Activated B cell treated with CpG ODN at 0.5 μM for 24 hours (primary cell): ENCODE measurements around the gene ANKRD63. TPM values are rescaled to one million over a fixed set of nuclear protein-coding genes. Genes with fewer than 3 reads are reported as not detected.

Experiments used
- ATAC-seq: fragments of 200-7000 bp; cut with Tn5 transposase; one replicate; pipeline ENCODE4 v1.10.0; 2021; ENCODE audit warnings: low read depth, mild to moderate bottlenecking, moderate library complexity
- CTCF ChIA-PET: fragments of 350-600 bp; sonication (Branson Sonifier 250); formaldehyde crosslinking; loops from one replicate; lab custom pipeline; 2021; ENCODE audit warnings: antibody characterized with exemption; lab: Charles Lee
- POLR2A ChIA-PET: fragments of 350-600 bp; sonication (Branson Sonifier 250); formaldehyde crosslinking; loops from one replicate; lab custom pipeline; 2021; ENCODE audit warnings: antibody characterized with exemption; lab: Charles Lee
- DNase-seq: peaks from one replicate; pipeline ENCODE4 v3.0.0; 2022
- H3K27ac Mint-ChIP-seq: one replicate; pipeline ENCODE4 v1.8.0; 2020; ENCODE audit warnings: mixed read lengths
- H3K27me3 Mint-ChIP-seq: one replicate; pipeline ENCODE4 v1.8.0; 2021; ENCODE audit warnings: mixed read lengths
- H3K36me3 Mint-ChIP-seq: one replicate; pipeline ENCODE4 v1.8.0; 2021; ENCODE audit warnings: low read depth, mixed read lengths
- H3K4me1 Mint-ChIP-seq: one replicate; pipeline ENCODE4 v1.8.0; 2021; ENCODE audit warnings: mixed read lengths
- H3K4me3 Mint-ChIP-seq: one replicate; pipeline ENCODE4 v1.8.0; 2020; ENCODE audit warnings: mild to moderate bottlenecking, mixed read lengths
- H3K9me3 Mint-ChIP-seq: one replicate; pipeline ENCODE4 v1.8.0; 2020; ENCODE audit warnings: mixed read lengths
- CTCF ChIP-seq: fragments of 200-600 bp; IDR thresholded peaks from one replicate; pipeline ENCODE4 v1.8.0; 2022; ENCODE audit warnings: antibody characterized with exemption, mild to moderate bottlenecking
- intact Hi-C: fragments of 100-400 bp; cut with micrococcal nuclease; formaldehyde crosslinking; loops from one replicate; pipeline ENCODE4 v1.15.1; 2024
- total RNA-seq: library from RNA; stranded (reverse); gene quantifications from 2 replicates; pipeline ENCODE4 v1.2.3, GENCODE V29; 2022

Gene ANKRD63
- total RNA-seq, 1 donor from 2014 or later, result not detected

DNA sequence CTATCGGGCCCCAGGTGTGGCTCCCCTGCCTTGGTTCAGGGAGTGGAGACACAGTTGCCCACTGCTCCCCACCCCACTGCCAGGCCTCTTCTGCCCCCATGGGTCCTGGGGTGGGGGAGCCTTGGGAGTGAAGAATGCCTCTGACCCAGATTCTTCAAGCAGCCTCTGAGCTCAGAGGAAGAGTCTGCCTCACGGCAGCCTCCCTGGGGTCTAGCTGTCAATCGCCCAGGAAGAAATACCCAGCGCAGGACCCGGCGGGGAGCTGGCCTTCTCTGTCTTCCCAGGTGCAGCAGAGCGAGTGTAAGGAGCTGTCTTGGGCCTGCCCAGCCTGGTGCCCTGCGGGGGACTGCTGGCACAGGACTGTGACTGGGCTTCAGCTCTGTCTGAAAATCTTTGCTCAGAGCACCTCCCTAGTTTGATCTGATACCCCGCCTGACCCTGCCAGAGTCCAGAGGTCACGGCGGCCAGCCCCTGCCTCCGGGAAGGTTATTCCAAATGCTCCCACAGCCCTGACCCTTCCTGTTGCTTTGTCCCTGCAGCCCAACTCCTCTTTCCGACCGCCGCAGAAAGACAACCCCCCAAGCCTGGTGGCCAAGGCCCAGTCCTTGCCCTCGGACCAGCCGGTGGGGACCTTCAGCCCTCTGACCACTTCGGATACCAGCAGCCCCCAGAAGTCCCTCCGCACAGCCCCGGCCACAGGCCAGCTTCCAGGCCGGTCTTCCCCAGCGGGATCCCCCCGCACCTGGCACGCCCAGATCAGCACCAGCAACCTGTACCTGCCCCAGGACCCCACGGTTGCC is 11.0 kb downstream of the ANKRD63 start:
- ATAC-seq, result no peak
- ChIA-PET CTCF (interaction anchor here (1.0 to 11.8 kb wide), 4 partner anchors 54 to 240 kb away, joined by 3 to 228 read pairs (median 58); no protein-coding TSS in a partner anchor), POLR2A (interaction anchor here (3.1 kb wide), 1 partner anchor 54 kb away, joined by 16 read pairs; no protein-coding TSS in a partner anchor)
- Mint-ChIP-seq H3K36me3 (no peaks in the 10 kb centered on the region), H3K27ac (no peak overlapping the region), H3K4me1 (peaks cover 8% of the 10 kb centered on the region), H3K9me3 (no peaks in the 10 kb centered on the region), H3K4me3 (no peak overlapping the region), H3K27me3 (no peaks in the 10 kb centered on the region)
- intact Hi-C loops, result loop anchor here (5.0 kb wide), 1 partner anchor 35 kb away; the partner anchor contains the start of gene PAK6
- no peak for DNase-seq
- TF ChIP-seq CTCF, result no peak

DNA sequence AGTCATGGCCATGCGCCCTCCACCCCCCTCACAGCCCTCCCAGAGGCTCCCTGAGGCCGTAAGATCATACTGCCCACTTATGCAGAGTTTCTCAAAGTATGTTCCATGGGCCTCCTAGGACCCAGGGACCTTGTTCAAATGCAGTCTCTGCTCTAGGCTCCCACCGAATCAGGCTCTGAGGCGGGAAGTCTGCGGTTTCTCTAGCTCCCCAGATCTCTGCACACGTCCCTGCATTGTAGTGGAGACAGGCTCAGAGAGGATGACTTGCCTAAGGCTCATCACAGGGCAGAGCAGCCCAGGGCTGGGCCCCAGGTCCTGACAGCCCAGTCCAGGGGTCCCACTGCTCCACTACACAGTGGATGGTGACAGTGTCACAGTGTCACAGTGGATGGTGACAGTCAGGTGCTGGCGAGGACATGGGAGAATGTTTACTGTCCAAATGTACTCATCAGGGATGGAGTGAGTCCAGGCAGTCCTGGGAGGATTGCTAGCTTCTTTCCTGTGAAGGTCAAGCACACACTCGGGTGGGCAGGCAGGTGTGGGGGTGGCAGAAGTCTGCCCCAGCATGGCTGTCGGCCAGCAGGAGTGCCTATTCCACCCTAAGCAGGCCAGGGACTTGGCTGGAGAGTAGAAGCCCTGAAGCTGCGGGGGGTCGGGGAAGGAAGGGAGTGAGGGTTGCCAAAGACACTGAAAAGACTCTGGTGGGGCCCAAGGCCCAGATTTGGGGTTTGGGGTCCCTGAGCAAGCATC is 12.4 kb downstream of the ANKRD63 start:
- no peak for ATAC-seq
- POLR2A ChIA-PET, result no interaction called here

DNA sequence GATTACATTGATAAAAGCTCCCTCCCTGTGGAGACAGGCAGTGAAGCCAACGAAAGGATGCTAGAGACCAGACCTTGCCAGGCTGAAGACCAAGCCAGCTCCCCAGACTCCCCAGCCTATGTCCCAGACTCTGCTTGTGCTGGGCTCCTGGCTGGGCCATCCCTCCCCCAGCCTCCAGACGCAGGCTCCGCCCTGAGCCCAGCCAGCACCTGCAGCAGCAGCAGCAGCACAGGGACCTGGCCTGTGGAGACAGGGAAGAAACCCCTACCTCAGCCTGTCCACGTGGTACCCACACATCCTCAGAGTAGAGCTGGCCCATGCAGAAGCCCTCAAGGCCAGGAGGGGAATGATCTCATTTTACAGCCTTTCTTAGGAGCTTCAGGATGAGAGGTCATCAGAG is 13.3 kb downstream of the ANKRD63 start:
- H3K36me3 Mint-ChIP-seq, result no peaks in the 10 kb centered on the region
- POLR2A ChIA-PET, result no interaction called here
- no peak overlapping the region for H3K27ac Mint-ChIP-seq
- CTCF ChIA-PET, result interaction anchor here (1.3 to 11.8 kb wide), 3 partner anchors 10 to 224 kb away, joined by 4 to 228 read pairs (median 11); no protein-coding TSS in a partner anchor
- ATAC-seq (no peak), DNase-seq (no peak)
- H3K4me1 Mint-ChIP-seq, result peaks cover under 1% of the 10 kb centered on the region
- TF ChIP-seq CTCF, result no peak
- H3K27me3 Mint-ChIP-seq, result no peaks in the 10 kb centered on the region
- H3K9me3 Mint-ChIP-seq, result no peaks in the 10 kb centered on the region
- intact Hi-C loops, result loop anchor here (5.0 kb wide), 1 partner anchor 32 kb away; the partner anchor contains the start of gene PAK6
- no peak overlapping the region for H3K4me3 Mint-ChIP-seq

More for the DNA sequence above, 12.4 kb downstream of the ANKRD63 start:
- DNase-seq, result no peak
- no peak overlapping the region for H3K4me3 Mint-ChIP-seq
- no peaks in the 10 kb centered on the region for H3K27me3 Mint-ChIP-seq
- H3K36me3 Mint-ChIP-seq, result no peaks in the 10 kb centered on the region
- H3K4me1 Mint-ChIP-seq, result peaks cover 4% of the 10 kb centered on the region
- TF ChIP-seq CTCF, result no peak
- no peaks in the 10 kb centered on the region for H3K9me3 Mint-ChIP-seq
- CTCF ChIA-PET, result interaction anchor here (1.3 to 11.8 kb wide), 4 partner anchors 9 to 225 kb away, joined by 3 to 228 read pairs (median 8); no protein-coding TSS in a partner anchor
- no peak overlapping the region for H3K27ac Mint-ChIP-seq
- intact Hi-C loops, result loop anchor here (5.0 kb wide), 1 partner anchor 33 kb away; the partner anchor contains the start of gene PAK6

GRCh38 chr15:40267670-40268069 is 15.2 kb downstream of the ANKRD63 start:
- TF ChIP-seq CTCF, result no peak
- Mint-ChIP-seq H3K9me3 (no peaks in the 10 kb centered on the region), H3K36me3 (no peaks in the 10 kb centered on the region), H3K27me3 (no peaks in the 10 kb centered on the region), H3K4me3 (no peak overlapping the region), H3K4me1 (no peaks in the 10 kb centered on the region), H3K27ac (no peak overlapping the region)
- POLR2A ChIA-PET, result no interaction called here
- CTCF ChIA-PET, result interaction anchor here (2.0 kb wide), 1 partner anchor 49 kb away, joined by 6 read pairs; no protein-coding TSS in a partner anchor
- intact Hi-C loops, result no loop called here
- DNase-seq (no peak), ATAC-seq (no peak)
